Measurements from ENCODE around the gene MAN1B1. TPM values are rescaled to one million over a fixed set of nuclear protein-coding genes. Genes with fewer than 3 reads are reported as not detected.

The MAN1B1 gene
- total RNA-seq, 1 experiment from 2014 or later, result 46.5 TPM

GRCh38 chr9:137083394-137084004, 3.3 kb upstream of the MAN1B1 start:
- CTCF ChIA-PET, result interaction anchor here (0.6 to 3.8 kb wide), 8 partner anchors 7 to 271 kb away, joined by 3 to 23 read pairs (median 4); partner anchors contain the start of gene ABCA2
- BruUV-seq (replicated peaks), result no TSS peak
- Mint-ChIP-seq H3K4me3 (ENCODE audit: unreplicated experiment) (no peak overlapping the region), H3K4me1 (ENCODE audit: insufficient read depth, unreplicated experiment) (peaks cover 33% of the 10 kb centered on the region), H3K27ac (ENCODE audit: low read depth, unreplicated experiment) (peak overlapping the region; percentile 84), H3K27me3 (ENCODE audit: insufficient read depth, unreplicated experiment) (no peaks in the 10 kb centered on the region), H3K9me3 (ENCODE audit: unreplicated experiment) (no peaks in the 10 kb centered on the region), H3K36me3 (ENCODE audit: insufficient read depth, unreplicated experiment) (no peaks in the 10 kb centered on the region)
- peak; percentile 96 for DNase-seq (ENCODE audit: unreplicated experiment)
- POLR2A ChIA-PET, result interaction anchor here (0.6 to 1.9 kb wide), 10 partner anchors 12 to 157 kb away, joined by 3 to 10 read pairs (median 3); partner anchors contain the start of genes NPDC1, SAPCD2 and TUBB4B
- no peak for TF ChIP-seq CTCF (IDR thresholded peaks at IDR 0.05; ENCODE audit: unreplicated experiment)
- intact Hi-C loops (cut with micrococcal nuclease), result no loop called here

GRCh38 chr9:137084526-137084925, 2.3 kb upstream of the MAN1B1 start:
- Mint-ChIP-seq H3K9me3 (ENCODE audit: unreplicated experiment) (no peaks in the 10 kb centered on the region), H3K4me3 (ENCODE audit: unreplicated experiment) (no peak overlapping the region), H3K4me1 (ENCODE audit: insufficient read depth, unreplicated experiment) (peaks cover 38% of the 10 kb centered on the region), H3K27ac (ENCODE audit: low read depth, unreplicated experiment) (peak overlapping the region; percentile 89), H3K27me3 (ENCODE audit: insufficient read depth, unreplicated experiment) (no peaks in the 10 kb centered on the region), H3K36me3 (ENCODE audit: insufficient read depth, unreplicated experiment) (peaks cover 8% of the 10 kb centered on the region)
- TF ChIP-seq CTCF (IDR thresholded peaks at IDR 0.05; ENCODE audit: unreplicated experiment), result no peak
- DNase-seq (ENCODE audit: unreplicated experiment), result no peak
- CTCF ChIA-PET, result interaction anchor here (0.6 to 3.8 kb wide), 4 partner anchors 16 to 187 kb away, joined by 3 to 23 read pairs (median 6); no protein-coding TSS in a partner anchor
- POLR2A ChIA-PET, result interaction anchor here (0.8 to 2.9 kb wide), 9 partner anchors 9 to 156 kb away, joined by 3 to 16 read pairs (median 9); partner anchors contain the start of genes RNF224, SAPCD2, TPRN and TUBB4B
- no TSS peak for BruUV-seq (replicated peaks)
- intact Hi-C loops (cut with micrococcal nuclease), result no loop called here

GRCh38 chr9:137085920-137086530, 760 bp upstream of the MAN1B1 start:
- Mint-ChIP-seq H3K9me3 (ENCODE audit: unreplicated experiment) (no peaks in the 10 kb centered on the region), H3K4me3 (ENCODE audit: unreplicated experiment) (peak overlapping the region; percentile 90), H3K27ac (ENCODE audit: low read depth, unreplicated experiment) (peak overlapping the region; percentile 89), H3K36me3 (ENCODE audit: insufficient read depth, unreplicated experiment) (peaks cover 22% of the 10 kb centered on the region), H3K27me3 (ENCODE audit: insufficient read depth, unreplicated experiment) (no peaks in the 10 kb centered on the region), H3K4me1 (ENCODE audit: insufficient read depth, unreplicated experiment) (peaks cover 40% of the 10 kb centered on the region)
- CTCF ChIA-PET, result interaction anchor here (0.6 to 3.3 kb wide), 8 partner anchors 18 to 415 kb away, joined by 3 to 13 read pairs (median 6); no protein-coding TSS in a partner anchor
- TF ChIP-seq CTCF (IDR thresholded peaks at IDR 0.05; ENCODE audit: unreplicated experiment), result no peak
- POLR2A ChIA-PET, result interaction anchor here (0.6 to 2.9 kb wide), 30 partner anchors 9 to 533 kb away, joined by 3 to 22 read pairs (median 6); partner anchors contain the start of genes CLIC3, CYSRT1, DPP7 and EHMT1
- DNase-seq (ENCODE audit: unreplicated experiment), result peak; percentile 38
- intact Hi-C loops (cut with micrococcal nuclease), result no loop called here
- no TSS peak for BruUV-seq (replicated peaks)

- Mint-ChIP-seq H3K4me3 (ENCODE audit: unreplicated experiment) (peak overlapping the region; percentile 90), H3K27me3 (ENCODE audit: insufficient read depth, unreplicated experiment) (no peaks in the 10 kb centered on the region), H3K27ac (ENCODE audit: low read depth, unreplicated experiment) (peak overlapping the region; percentile 42), H3K4me1 (ENCODE audit: insufficient read depth, unreplicated experiment) (peaks cover 40% of the 10 kb centered on the region), H3K9me3 (ENCODE audit: unreplicated experiment) (no peaks in the 10 kb centered on the region), H3K36me3 (ENCODE audit: insufficient read depth, unreplicated experiment) (peaks cover 34% of the 10 kb centered on the region)
- intact Hi-C loops (cut with micrococcal nuclease), result no loop called here
- no TSS peak for BruUV-seq (replicated peaks)
- CTCF ChIA-PET, result interaction anchor here (0.9 to 3.3 kb wide), 7 partner anchors 22 to 296 kb away, joined by 3 to 13 read pairs (median 5); partner anchors contain the start of gene TMEM141
- TF ChIP-seq CTCF (IDR thresholded peaks at IDR 0.05; ENCODE audit: unreplicated experiment), result no peak
- POLR2A ChIA-PET, result interaction anchor here (0.7 to 2.9 kb wide), 20 partner anchors 10 to 979 kb away, joined by 3 to 22 read pairs (median 8); partner anchors contain the start of genes CYSRT1, DPP7, MRPL41 and NDOR1
- DNase-seq (ENCODE audit: unreplicated experiment), result no peak
These were observed 682 bp downstream of the MAN1B1 start for GRCh38 chr9:137087409-137087925.

Data from MCF 10A (cell line).